Thyroid gland (tissue), 4 donors: Measurements from ENCODE around the gene PIN1.
"Not testable (repeated sequence)": the region's sequence is repeated elsewhere in the genome, so short reads cannot be mapped to it uniquely, and the experiment has no call there.

Experiments used
- POLR2A ChIP-seq, 2 donors: fragments of 450-650 bp; IDR thresholded peaks; one replicate each; pipeline ENCODE4 v1.6.1; 2017; ENCODE audit warnings: antibody characterized with exemption in 2 of 2, mild to moderate bottlenecking in 2 of 2, moderate library complexity in 1 of 2
- TF ChIP-seq, protein P1 (sequence below), 6 experiments: fragments of 200-600 bp in 3 of 6; fragments of 450-650 bp in 3 of 6; sonication (generic) in 3 of 6; IDR thresholded peaks; one replicate each; pipeline ENCODE4 v1.5.1; 2016 to 2019; ENCODE audit warnings: antibody characterized with exemption in 6 of 6, mild to moderate bottlenecking in 2 of 6, inconsistent platforms in 1 of 6, moderate library complexity in 1 of 6

DNA sequence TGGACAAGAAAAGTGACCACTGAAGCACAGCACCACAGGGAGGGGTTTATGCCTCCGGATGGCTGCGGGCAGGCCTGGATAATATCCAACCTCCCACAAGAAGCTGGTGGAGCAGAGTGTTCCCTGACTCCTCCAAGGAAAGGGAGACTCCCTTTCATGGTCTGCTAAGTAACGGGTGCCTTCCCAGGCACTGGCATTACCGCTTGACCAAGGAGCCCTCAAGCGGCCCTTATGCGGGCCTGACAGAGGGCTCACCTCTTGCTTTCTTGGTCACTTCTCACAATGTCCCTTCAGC, 44.1 kb upstream of the PIN1 start:
- TF ChIP-seq POLR2A (IDR thresholded peaks at IDR 0.05), result not testable (repeated sequence)
- TF ChIP-seq, protein P1, sequence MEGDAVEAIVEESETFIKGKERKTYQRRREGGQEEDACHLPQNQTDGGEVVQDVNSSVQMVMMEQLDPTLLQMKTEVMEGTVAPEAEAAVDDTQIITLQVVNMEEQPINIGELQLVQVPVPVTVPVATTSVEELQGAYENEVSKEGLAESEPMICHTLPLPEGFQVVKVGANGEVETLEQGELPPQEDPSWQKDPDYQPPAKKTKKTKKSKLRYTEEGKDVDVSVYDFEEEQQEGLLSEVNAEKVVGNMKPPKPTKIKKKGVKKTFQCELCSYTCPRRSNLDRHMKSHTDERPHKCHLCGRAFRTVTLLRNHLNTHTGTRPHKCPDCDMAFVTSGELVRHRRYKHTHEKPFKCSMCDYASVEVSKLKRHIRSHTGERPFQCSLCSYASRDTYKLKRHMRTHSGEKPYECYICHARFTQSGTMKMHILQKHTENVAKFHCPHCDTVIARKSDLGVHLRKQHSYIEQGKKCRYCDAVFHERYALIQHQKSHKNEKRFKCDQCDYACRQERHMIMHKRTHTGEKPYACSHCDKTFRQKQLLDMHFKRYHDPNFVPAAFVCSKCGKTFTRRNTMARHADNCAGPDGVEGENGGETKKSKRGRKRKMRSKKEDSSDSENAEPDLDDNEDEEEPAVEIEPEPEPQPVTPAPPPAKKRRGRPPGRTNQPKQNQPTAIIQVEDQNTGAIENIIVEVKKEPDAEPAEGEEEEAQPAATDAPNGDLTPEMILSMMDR (IDR thresholded peaks at IDR 0.05), result not testable (repeated sequence)
